GM18873 (cell line): Measurements from ENCODE around the gene NUTM2E.
"Not testable (repeated sequence)": the region's sequence is repeated elsewhere in the genome, so short reads cannot be mapped to it uniquely, and the experiment has no call there.

Experiments used
- ATAC-seq: cut with Tn5 transposase; IDR thresholded peaks from one replicate; pipeline ENCODE4 v1.9.1; 2021; ENCODE audit warnings: mild to moderate bottlenecking, moderate library complexity, moderate number of reproducible peaks; ENCODE audit not compliant: unreplicated experiment, low FRiP score

NUTM2E gene, protein sequence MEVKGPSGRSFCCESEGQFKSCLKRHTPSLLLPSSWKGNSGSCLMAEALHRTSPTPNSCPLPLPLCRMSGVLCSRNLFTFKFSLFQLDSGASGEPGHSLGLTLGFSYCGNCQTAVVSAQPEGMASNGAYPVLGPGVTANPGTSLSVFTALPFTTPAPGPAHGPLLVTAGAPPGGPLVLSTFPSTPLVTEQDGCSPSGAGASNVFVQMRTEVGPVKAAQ (N-terminal part only)

GRCh38 chr10:79826496-79827215, at the start of gene NUTM2E:
TSS of gene NUTM2E (plus strand) at chr10:79826739. CDS start at chr10:79841741, 15,002 bp downstream.
- ATAC-seq = peak; percentile 95

DNA sequence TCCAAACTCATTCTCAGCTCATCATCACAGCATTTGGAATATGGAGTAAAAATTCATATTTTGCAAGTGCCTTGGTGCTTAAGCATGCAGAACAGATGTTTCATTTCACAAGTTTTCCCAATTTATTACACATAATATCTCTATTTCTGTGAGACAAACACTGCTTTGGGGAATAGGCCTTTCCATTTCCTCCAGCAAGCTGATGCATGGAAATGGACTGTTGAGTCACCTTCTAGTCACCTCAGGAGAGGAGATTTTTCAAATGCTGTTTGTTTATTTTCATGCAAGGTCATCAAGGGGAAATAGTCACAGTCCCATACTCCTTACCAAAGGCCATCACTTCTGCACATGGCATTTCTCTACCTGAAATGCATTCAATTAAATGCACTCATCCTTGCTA, 48.5 kb upstream of the NUTM2E start:
- ATAC-seq = not testable (repeated sequence)

GRCh38 chr10:79779310-79779938, 47.1 kb upstream of the NUTM2E start:
- ATAC-seq = peak; percentile 85

DNA sequence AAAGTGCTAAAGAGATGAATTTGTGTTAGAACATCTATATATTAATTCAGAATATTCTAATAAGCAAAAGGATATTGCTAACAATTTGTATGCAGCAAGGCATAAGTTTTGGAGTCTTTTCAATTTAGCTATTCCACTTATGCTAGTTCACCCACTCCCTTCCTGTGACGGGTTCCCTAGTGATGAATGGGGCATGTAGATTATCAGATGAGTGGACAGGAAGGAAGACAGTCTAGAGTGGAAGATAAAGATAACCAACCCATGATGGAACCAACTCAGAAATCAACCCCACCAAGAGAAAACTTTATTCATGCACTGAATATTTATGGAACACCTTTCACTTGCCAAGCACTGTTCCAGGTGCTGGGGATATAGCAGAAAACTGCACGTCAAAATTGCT, 46.5 kb upstream of the NUTM2E start:
- not testable (repeated sequence) for ATAC-seq

GRCh38 chr10:79781584-79781983, 45.0 kb upstream of the NUTM2E start:
- ATAC-seq = not testable (repeated sequence)

- not testable (repeated sequence) for ATAC-seq
Measured at GRCh38 chr10:79787455-79787952, 39.0 kb upstream of the NUTM2E start.

DNA sequence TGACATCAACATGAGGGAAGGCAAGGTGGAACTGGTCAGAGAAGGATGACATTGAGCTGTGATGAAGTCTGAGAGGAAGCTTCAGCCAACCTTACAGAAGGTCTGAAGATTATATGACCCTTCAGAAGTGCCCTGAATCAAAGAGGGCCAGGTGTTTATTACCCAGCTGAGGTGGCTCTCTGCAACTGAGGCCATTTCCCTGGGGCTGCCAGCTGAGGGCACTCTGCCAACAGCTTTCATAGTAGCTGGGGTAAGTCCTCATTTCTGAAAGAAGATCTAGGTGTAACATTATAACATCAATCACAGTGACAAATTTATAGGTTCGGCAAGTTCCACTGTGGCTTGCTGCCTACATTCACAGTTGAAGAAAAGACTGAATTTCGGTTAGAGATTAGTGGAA, 37.2 kb upstream of the NUTM2E start:
- ATAC-seq = not testable (repeated sequence)

GRCh38 chr10:79791906-79792517, 34.5 kb upstream of the NUTM2E start:
- ATAC-seq = not testable (repeated sequence)

- peak; percentile 74 for ATAC-seq
Measured at GRCh38 chr10:79799337-79799736, 27.2 kb upstream of the NUTM2E start.

- not testable (repeated sequence) for ATAC-seq
Measured at GRCh38 chr10:79805857-79806256, 20.7 kb upstream of the NUTM2E start.

GRCh38 chr10:79811895-79812294, 14.6 kb upstream of the NUTM2E start:
- not testable (repeated sequence) for ATAC-seq

GRCh38 chr10:79816290-79816689, 10.2 kb upstream of the NUTM2E start:
- not testable (repeated sequence) for ATAC-seq

- ATAC-seq = not testable (repeated sequence)
Measured at GRCh38 chr10:79823387-79823786, 3.2 kb upstream of the NUTM2E start.

- ATAC-seq = not testable (repeated sequence)
Measured at GRCh38 chr10:79825587-79826011, 940 bp upstream of the NUTM2E start.

GRCh38 chr10:79826131-79826495, 426 bp upstream of the NUTM2E start:
- ATAC-seq = not testable (repeated sequence)

DNA sequence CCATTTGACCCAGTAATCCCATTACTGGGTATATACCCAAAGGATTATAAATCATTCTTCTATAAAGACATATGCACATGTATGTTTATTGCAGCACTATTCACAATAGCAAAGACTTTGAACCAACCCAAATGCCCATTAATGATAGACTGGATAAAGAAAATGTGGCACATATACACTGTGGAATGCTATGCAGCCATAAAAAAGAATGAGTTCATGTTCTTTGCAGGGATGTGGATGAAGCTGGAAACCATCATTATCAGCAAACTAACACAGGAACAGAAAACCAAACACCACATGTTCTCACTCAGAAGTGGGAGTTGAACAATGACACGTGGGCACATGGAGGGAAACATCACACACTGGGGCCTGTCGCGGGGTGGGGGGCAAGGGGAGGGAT, 7.3 kb downstream of the NUTM2E start:
- ATAC-seq = not testable (repeated sequence)

DNA sequence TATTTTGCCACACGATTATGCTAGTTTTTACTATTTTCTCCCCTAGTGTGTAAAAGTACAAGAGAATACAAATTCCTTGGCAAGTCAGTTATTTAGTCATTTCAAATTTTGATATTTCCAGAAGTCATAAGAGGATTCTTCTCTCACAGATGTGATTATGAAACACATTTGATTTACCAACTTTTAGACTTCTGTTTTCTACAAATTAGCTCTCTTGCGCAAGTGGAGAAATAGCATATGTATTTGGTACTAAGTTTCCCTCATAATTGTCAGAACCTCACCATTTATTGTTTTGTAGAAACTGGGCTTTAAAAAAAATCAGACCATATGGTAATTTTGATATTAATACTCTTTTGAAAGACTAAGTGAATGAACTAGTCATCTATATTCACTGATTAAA, 9.4 kb downstream of the NUTM2E start:
- ATAC-seq = not testable (repeated sequence)

DNA sequence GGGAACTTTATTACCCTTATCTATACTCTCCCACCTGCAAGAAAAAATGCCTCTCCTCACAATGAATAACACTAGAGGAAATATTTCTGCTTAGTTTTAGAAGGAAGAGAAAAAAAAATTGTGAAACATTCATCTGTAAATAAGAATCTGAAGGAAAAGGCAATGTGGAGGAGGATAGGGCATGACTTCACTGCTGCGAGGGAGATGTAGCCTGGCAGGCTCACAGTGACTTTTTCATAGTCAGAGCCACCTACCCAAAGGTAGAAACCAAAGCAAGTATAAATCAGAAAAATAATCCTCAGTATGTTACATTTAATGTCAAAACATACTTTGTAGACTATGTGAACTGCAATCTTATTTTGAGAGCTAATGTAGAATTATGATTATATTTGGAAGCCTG, 10.4 kb downstream of the NUTM2E start:
- ATAC-seq = not testable (repeated sequence)

GRCh38 chr10:79838441-79838840, 11.9 kb downstream of the NUTM2E start:
- not testable (repeated sequence) for ATAC-seq

GRCh38 chr10:79853191-79853854, 26.8 kb downstream of the NUTM2E start:
- not testable (repeated sequence) for ATAC-seq
